Suprapubic skin (tissue), 4 donors: ENCODE data around the gene SIGLEC8.

Experiments used
- EP300 ChIP-seq: sonication (generic); formaldehyde crosslinking; IDR thresholded peaks from one replicate; pipeline ENCODE4 v1.6.1; 2017; ENCODE audit warnings: antibody characterized with exemption
- POLR2A ChIP-seq, 2 donors: fragments of 450-650 bp; IDR thresholded peaks; one replicate each; pipeline ENCODE4 v1.6.1; 2017; ENCODE audit warnings: antibody characterized with exemption in 2 of 2, mild to moderate bottlenecking in 2 of 2, moderate library complexity in 2 of 2
- POLR2AphosphoS5 ChIP-seq, 3 donors: sonication (generic); formaldehyde crosslinking; IDR thresholded peaks; one replicate each; pipeline ENCODE4 v1.6.1; 2017; ENCODE audit warnings: antibody characterized with exemption in 3 of 3
- TF ChIP-seq, protein P1 (sequence below), 2 donors: fragments of 200-600 bp in 1 of 2; fragments of 450-650 bp in 1 of 2; sonication (generic) in 1 of 2; IDR thresholded peaks; one replicate each; pipeline ENCODE4 v1.5.1; 2016 to 2019; ENCODE audit warnings: antibody characterized with exemption in 2 of 2, mild to moderate bottlenecking in 1 of 2, moderate library complexity in 1 of 2

DNA sequence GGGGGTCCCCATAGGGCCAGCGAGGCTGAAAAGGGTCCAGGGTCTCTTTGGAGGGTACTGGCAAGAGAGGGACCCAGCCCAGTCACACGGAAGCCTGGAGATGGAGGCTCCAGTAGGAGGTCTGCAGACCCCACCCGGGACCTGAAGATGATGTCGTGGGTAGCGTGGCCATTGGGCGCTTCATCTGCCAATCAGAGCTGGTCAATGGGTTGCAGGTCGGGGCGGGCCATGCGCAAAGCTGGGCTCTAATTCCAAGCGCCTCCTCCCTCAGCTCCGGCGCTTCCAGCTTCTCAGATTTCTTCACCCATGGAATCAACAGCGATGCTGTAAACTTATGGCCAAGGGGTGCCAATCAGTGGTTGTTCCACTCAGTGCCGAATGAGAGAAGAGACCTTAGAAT lies 32.4 kb upstream of the SIGLEC8 start:
- TF ChIP-seq, protein P1, sequence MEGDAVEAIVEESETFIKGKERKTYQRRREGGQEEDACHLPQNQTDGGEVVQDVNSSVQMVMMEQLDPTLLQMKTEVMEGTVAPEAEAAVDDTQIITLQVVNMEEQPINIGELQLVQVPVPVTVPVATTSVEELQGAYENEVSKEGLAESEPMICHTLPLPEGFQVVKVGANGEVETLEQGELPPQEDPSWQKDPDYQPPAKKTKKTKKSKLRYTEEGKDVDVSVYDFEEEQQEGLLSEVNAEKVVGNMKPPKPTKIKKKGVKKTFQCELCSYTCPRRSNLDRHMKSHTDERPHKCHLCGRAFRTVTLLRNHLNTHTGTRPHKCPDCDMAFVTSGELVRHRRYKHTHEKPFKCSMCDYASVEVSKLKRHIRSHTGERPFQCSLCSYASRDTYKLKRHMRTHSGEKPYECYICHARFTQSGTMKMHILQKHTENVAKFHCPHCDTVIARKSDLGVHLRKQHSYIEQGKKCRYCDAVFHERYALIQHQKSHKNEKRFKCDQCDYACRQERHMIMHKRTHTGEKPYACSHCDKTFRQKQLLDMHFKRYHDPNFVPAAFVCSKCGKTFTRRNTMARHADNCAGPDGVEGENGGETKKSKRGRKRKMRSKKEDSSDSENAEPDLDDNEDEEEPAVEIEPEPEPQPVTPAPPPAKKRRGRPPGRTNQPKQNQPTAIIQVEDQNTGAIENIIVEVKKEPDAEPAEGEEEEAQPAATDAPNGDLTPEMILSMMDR (IDR thresholded peaks at IDR 0.05), result no peak
- no peak for TF ChIP-seq EP300
- no peak for TF ChIP-seq POLR2AphosphoS5 (IDR thresholded peaks at IDR 0.05)
- TF ChIP-seq POLR2A (IDR thresholded peaks at IDR 0.05), result no peak
